RWPE2 (cell line): ENCODE measurements around the gene CD300LB.

Experiments
- ATAC-seq: fragments of 200-7000 bp; cut with Tn5 transposase; 3 replicates; pipeline ENCODE4 v1.9.1; 2021; ENCODE audit warnings: low read depth
- DNase-seq: peaks from one replicate; pipeline ENCODE4 v3.0.0-alpha.2; 2020; ENCODE audit warnings: low spot score
- H3K27ac ChIP-seq: fragments of 450-650 bp; 2 replicates; pipeline ENCODE4 v1.5.1; 2017; ENCODE audit warnings: mild to moderate bottlenecking; ENCODE audit not compliant: poor library complexity, severe bottlenecking
- H3K27me3 ChIP-seq: fragments of 250-450 bp; sonication (Bioruptor Pico); 2 replicates; pipeline ENCODE4 v1.5.1; 2021; ENCODE audit warnings: mild to moderate bottlenecking, moderate library complexity; ENCODE audit not compliant: insufficient read depth, poor library complexity, severe bottlenecking
- H3K36me3 ChIP-seq: fragments of 250-450 bp; sonication (Bioruptor Pico); 2 replicates; pipeline ENCODE4 v1.5.1; 2020; ENCODE audit warnings: low read depth, mild to moderate bottlenecking, moderate library complexity
- H3K4me1 ChIP-seq: fragments of 250-450 bp; sonication (Bioruptor Pico); 2 replicates; pipeline ENCODE4 v1.5.1; 2021; ENCODE audit warnings: mild to moderate bottlenecking, moderate library complexity; ENCODE audit not compliant: insufficient read depth, poor library complexity, severe bottlenecking
- H3K4me3 ChIP-seq: fragments of 250-450 bp; sonication (Bioruptor Pico); 2 replicates; pipeline ENCODE4 v1.5.1; 2021; ENCODE audit warnings: mild to moderate bottlenecking, moderate library complexity; ENCODE audit not compliant: severe bottlenecking
- H3K9me3 ChIP-seq: fragments of 250-450 bp; sonication (Bioruptor Pico); 2 replicates; pipeline ENCODE4 v1.5.1; 2021; ENCODE audit warnings: mild to moderate bottlenecking, moderate library complexity; ENCODE audit not compliant: severe bottlenecking
- CTCF ChIP-seq: fragments of 450-650 bp; IDR thresholded peaks from one replicate; pipeline ENCODE4 v1.5.1; 2017; ENCODE audit warnings: mild to moderate bottlenecking, moderate library complexity; ENCODE audit not compliant: poor library complexity, severe bottlenecking

CD300LB gene

DNA sequence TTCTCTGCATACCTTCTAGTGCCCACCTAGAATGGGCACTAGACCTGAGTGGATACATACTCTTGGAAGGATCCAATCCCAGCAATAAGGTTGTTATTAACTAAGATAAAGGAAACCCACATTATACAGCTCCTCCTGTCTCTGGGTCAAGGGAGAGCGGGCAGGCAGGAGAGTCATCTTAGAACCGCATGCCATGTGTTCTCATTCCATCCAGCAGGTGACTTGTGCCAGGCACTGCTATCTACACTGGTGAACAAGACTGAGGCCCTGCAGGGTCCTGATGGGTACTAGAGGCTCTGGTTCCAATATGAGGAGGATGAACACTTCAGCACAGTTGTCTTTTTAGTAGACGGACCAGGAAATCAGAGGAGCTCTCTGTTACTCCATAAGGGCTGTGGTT lies 41.9 kb upstream of the CD300LB start:
- TF ChIP-seq CTCF: no peak
- Histone ChIP-seq H3K9me3 (no peaks in the 10 kb centered on the region), H3K4me3 (no peak overlapping the region), H3K36me3 (no peaks in the 10 kb centered on the region), H3K27me3 (no peaks in the 10 kb centered on the region), H3K4me1 (peaks cover 9% of the 10 kb centered on the region), H3K27ac (no peak overlapping the region)
- no peak for DNase-seq
- ATAC-seq: no peak

DNA sequence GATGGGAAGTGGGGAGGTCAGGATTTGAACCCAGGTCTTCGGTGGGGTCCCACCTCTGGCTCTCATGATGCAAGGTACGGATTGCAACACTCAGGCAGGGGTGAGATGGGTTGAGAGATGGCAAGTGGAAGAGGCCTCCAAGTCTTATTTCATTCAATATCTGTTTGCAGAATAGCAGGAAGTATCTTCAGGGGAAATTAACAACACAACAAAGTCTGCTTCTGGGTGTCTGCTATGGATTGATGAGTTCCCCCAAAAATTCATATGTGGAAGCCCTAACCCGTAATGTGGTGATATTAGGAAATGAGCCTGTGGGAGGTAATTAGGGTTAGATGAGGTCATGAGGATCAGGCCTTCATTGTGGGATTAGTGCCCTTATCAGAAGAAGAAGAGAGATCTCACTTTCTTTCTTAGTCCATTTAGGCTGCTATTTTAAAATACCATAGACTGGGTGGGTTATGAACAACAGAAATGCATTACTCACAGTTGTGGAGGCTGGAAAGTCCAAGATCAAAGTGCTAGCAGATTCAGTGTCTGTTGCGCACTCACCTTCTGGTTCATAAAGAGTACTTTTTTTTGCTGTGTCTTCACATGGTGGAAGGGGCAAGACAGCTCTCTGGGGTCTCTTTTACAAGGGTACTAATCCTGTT lies 40.5 kb upstream of the CD300LB start:
- DNase-seq (no peak), ATAC-seq (no peak)
- no peaks in the 10 kb centered on the region for H3K36me3 ChIP-seq
- H3K4me1 ChIP-seq: peaks cover 9% of the 10 kb centered on the region
- TF ChIP-seq CTCF: no peak
- H3K4me3 ChIP-seq: no peak overlapping the region
- no peak overlapping the region for H3K27ac ChIP-seq
- no peaks in the 10 kb centered on the region for H3K27me3 ChIP-seq
- no peaks in the 10 kb centered on the region for H3K9me3 ChIP-seq

- no peak for TF ChIP-seq CTCF
- Histone ChIP-seq H3K4me3 (no peak overlapping the region), H3K27me3 (no peaks in the 10 kb centered on the region), H3K9me3 (no peaks in the 10 kb centered on the region), H3K4me1 (peaks cover 9% of the 10 kb centered on the region), H3K27ac (peak overlapping the region; percentile 72), H3K36me3 (no peaks in the 10 kb centered on the region)
- peak; percentile 96 for ATAC-seq
- DNase-seq: peak; percentile 96
Observed at GRCh38 chr17:74569020-74570003, 38.0 kb upstream of the CD300LB start.

GRCh38 chr17:74568106-74568873 lies 37.0 kb upstream of the CD300LB start:
- peaks cover 9% of the 10 kb centered on the region for H3K4me1 ChIP-seq
- no peaks in the 10 kb centered on the region for H3K36me3 ChIP-seq
- no peaks in the 10 kb centered on the region for H3K9me3 ChIP-seq
- DNase-seq (no peak), ATAC-seq (no peak)
- H3K27me3 ChIP-seq: no peaks in the 10 kb centered on the region
- no peak for TF ChIP-seq CTCF
- peak overlapping the region; percentile 72 for H3K27ac ChIP-seq
- no peak overlapping the region for H3K4me3 ChIP-seq
